Suprapubic skin (tissue), 4 donors: Measurements from ENCODE around the gene TTC24. TPM values are rescaled to one million over a fixed set of nuclear protein-coding genes. Genes with fewer than 3 reads are reported as not detected.

Source experiments
- DNase-seq, 2 donors: peaks; one replicate each; pipeline ENCODE4 v3.0.0-alpha.2; 2019; ENCODE audit warnings: low spot score in 2 of 2
- H3K27ac ChIP-seq: fragments of 200-600 bp; sonication (generic); one replicate; pipeline ENCODE4 v1.5.1; 2019
- H3K27me3 ChIP-seq: fragments of 200-600 bp; sonication (generic); one replicate; pipeline ENCODE4 v1.5.1; 2019
- H3K36me3 ChIP-seq: fragments of 200-600 bp; sonication (generic); one replicate; pipeline ENCODE4 v1.5.1; 2019
- H3K4me1 ChIP-seq: fragments of 200-600 bp; sonication (generic); one replicate; pipeline ENCODE4 v1.5.1; 2019
- H3K4me3 ChIP-seq: fragments of 200-600 bp; sonication (generic); one replicate; pipeline ENCODE4 v1.5.1; 2019; ENCODE audit warnings: mild to moderate bottlenecking
- H3K9me3 ChIP-seq: fragments of 200-600 bp; sonication (generic); one replicate; pipeline ENCODE4 v1.5.1; 2019
- CTCF ChIP-seq, 2 donors: fragments of 200-600 bp in 1 of 2; fragments of 450-650 bp in 1 of 2; sonication (generic) in 1 of 2; IDR thresholded peaks; one replicate each; pipeline ENCODE4 v1.5.1; 2016 to 2019; ENCODE audit warnings: antibody characterized with exemption in 2 of 2, mild to moderate bottlenecking in 1 of 2, moderate library complexity in 1 of 2
- EP300 ChIP-seq: sonication (generic); formaldehyde crosslinking; IDR thresholded peaks from one replicate; pipeline ENCODE4 v1.6.1; 2017; ENCODE audit warnings: antibody characterized with exemption
- POLR2A ChIP-seq, 2 donors: fragments of 450-650 bp; IDR thresholded peaks; one replicate each; pipeline ENCODE4 v1.6.1; 2017; ENCODE audit warnings: antibody characterized with exemption in 2 of 2, mild to moderate bottlenecking in 2 of 2, moderate library complexity in 2 of 2
- POLR2AphosphoS5 ChIP-seq, 3 donors: sonication (generic); formaldehyde crosslinking; IDR thresholded peaks; one replicate each; pipeline ENCODE4 v1.6.1; 2017; ENCODE audit warnings: antibody characterized with exemption in 3 of 3
- WGBS: methylation state at CpG from one replicate; pipeline ENCODE4 v1.1.5; 2018; 5-methylcytosine and 5-hydroxymethylcytosine counted together
- total RNA-seq, 4 donors: library from RNA; depleted of rRNA; stranded (reverse); fragments of >200 nt; gene quantifications; one replicate each; pipeline ENCODE4 v1.1.0, GENCODE V29; 2016

TTC24 gene
- total RNA-seq, 4 donors from 2014 or later = not detected

GRCh38 chr1:156612666-156613065, 33.1 kb downstream of the TTC24 start:
- H3K36me3 ChIP-seq = no peaks in the 10 kb centered on the region
- H3K27me3 ChIP-seq = peaks cover 32% of the 10 kb centered on the region
- no peak for TF ChIP-seq CTCF (IDR thresholded peaks at IDR 0.05)
- no peak for TF ChIP-seq POLR2A (IDR thresholded peaks at IDR 0.05)
- TF ChIP-seq POLR2AphosphoS5 (IDR thresholded peaks at IDR 0.05) = no peak
- no peak for TF ChIP-seq EP300
- H3K9me3 ChIP-seq = no peaks in the 10 kb centered on the region
- H3K4me3 ChIP-seq = no peak overlapping the region
- no peak overlapping the region for H3K27ac ChIP-seq
- 46% methylated on average over 3 of the region's 3 CpGs for WGBS
- DNase-seq = no peak
- H3K4me1 ChIP-seq = peaks cover 6% of the 10 kb centered on the region

- no peak for DNase-seq
- Histone ChIP-seq H3K4me1 (no peaks in the 10 kb centered on the region), H3K27me3 (peaks cover 51% of the 10 kb centered on the region), H3K27ac (no peak overlapping the region), H3K9me3 (no peaks in the 10 kb centered on the region), H3K4me3 (no peak overlapping the region), H3K36me3 (no peaks in the 10 kb centered on the region)
- 51% methylated on average over 4 of the region's 4 CpGs for whole genome bisulfite sequencing
- TF ChIP-seq CTCF (IDR thresholded peaks at IDR 0.05) (no peak), EP300 (no peak), POLR2A (IDR thresholded peaks at IDR 0.05) (no peak), POLR2AphosphoS5 (IDR thresholded peaks at IDR 0.05) (no peak)
Observed at GRCh38 chr1:156615946-156616345, 36.4 kb downstream of the TTC24 start.

- Histone ChIP-seq H3K36me3 (no peaks in the 10 kb centered on the region), H3K27me3 (peaks cover 51% of the 10 kb centered on the region), H3K27ac (no peak overlapping the region), H3K4me3 (no peak overlapping the region), H3K4me1 (no peaks in the 10 kb centered on the region), H3K9me3 (no peaks in the 10 kb centered on the region)
- 12% methylated on average over 5 of the region's 5 CpGs for WGBS
- no peak for TF ChIP-seq POLR2A (IDR thresholded peaks at IDR 0.05)
- no peak for DNase-seq
Observed at GRCh38 chr1:156616463-156616862, 36.9 kb downstream of the TTC24 start.

- Histone ChIP-seq H3K27ac (no peak within 1 kb of the TSS), H3K9me3 (no peaks in the 10 kb centered on the region), H3K4me3 (no peak within 1 kb of the TSS), H3K27me3 (peaks cover 64% of the 10 kb centered on the region), H3K4me1 (peaks cover 4% of the 10 kb centered on the region), H3K36me3 (no peaks in the 10 kb centered on the region)
- DNase-seq = no peak
- TF ChIP-seq POLR2A (IDR thresholded peaks at IDR 0.05) (no peak), CTCF (IDR thresholded peaks at IDR 0.05) (peak in 1 of 2 donors; percentile 22)
- 8% methylated on average over 7 of the region's 7 CpGs for WGBS
Observed at GRCh38 chr1:156618853-156619581, 39.5 kb downstream of the TTC24 start, which contains the start of gene HAPLN2. Gene HAPLN2, plus strand, starts transcription at chr1:156619415. Its CDS starts 4,076 bp downstream, at chr1:156623491.

GRCh38 chr1:156619582-156619955, 40.0 kb downstream of the TTC24 start:
- H3K36me3 ChIP-seq = no peaks in the 10 kb centered on the region
- TF ChIP-seq EP300 = no peak
- no peak for TF ChIP-seq CTCF (IDR thresholded peaks at IDR 0.05)
- TF ChIP-seq POLR2AphosphoS5 (IDR thresholded peaks at IDR 0.05) = no peak
- TF ChIP-seq POLR2A (IDR thresholded peaks at IDR 0.05) = no peak
- 21% methylated on average over 6 of the region's 6 CpGs for WGBS
- no peak overlapping the region for H3K4me3 ChIP-seq
- H3K27me3 ChIP-seq = peaks cover 69% of the 10 kb centered on the region
- H3K4me1 ChIP-seq = peaks cover 10% of the 10 kb centered on the region
- H3K27ac ChIP-seq = no peak overlapping the region
- DNase-seq = no peak
- no peaks in the 10 kb centered on the region for H3K9me3 ChIP-seq
